22Rv1 (cell line): Measurements from ENCODE around the gene PSD2.

Source experiments
- CTCF ChIP-seq: fragments of 450-650 bp; IDR thresholded peaks from 2 replicates; pipeline ENCODE4 v1.5.1; 2017; ENCODE audit warnings: mild to moderate bottlenecking
- ZFX ChIP-seq: fragments of 450-650 bp; IDR thresholded peaks from 2 replicates; pipeline ENCODE4 v1.6.1; 2017; ENCODE audit warnings: antibody characterized with exemption, borderline replicate concordance

- TF ChIP-seq CTCF (no peak), ZFX (no peak)
Measured at GRCh38 chr5:139748505-139748826, 47.1 kb upstream of the PSD2 start.
